DMS114 treated with DMSO at 0.1 percent for 48 hours (cell line): Measurements from ENCODE around the gene SPOUT1.

Source experiments
- DNase-seq: peaks from one replicate; lab custom pipeline; 2025; ENCODE audit not compliant: unreplicated experiment; lab: John Stamatoyannopoulos, UW

The SPOUT1 gene

DNA sequence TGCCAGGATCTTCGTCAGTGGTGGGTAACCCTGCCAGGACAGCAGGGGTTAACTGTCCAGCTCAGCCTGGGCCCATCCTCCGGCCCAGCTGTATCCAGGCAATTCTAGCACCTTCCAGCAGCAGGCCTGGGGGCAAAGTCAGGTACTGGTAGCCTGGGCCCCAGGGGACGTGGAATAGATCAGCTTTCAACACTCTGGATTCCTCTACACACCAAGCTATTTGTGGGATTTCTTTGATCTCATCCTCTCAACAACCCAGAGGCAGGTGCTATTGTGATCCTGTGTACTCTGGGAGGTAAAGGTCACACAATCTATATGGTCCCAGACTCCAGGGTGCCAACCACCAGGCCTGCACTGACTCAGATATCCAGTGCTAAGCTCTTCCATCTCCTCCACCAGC is 8.7 kb upstream of the SPOUT1 start:
- no peak for DNase-seq

DNA sequence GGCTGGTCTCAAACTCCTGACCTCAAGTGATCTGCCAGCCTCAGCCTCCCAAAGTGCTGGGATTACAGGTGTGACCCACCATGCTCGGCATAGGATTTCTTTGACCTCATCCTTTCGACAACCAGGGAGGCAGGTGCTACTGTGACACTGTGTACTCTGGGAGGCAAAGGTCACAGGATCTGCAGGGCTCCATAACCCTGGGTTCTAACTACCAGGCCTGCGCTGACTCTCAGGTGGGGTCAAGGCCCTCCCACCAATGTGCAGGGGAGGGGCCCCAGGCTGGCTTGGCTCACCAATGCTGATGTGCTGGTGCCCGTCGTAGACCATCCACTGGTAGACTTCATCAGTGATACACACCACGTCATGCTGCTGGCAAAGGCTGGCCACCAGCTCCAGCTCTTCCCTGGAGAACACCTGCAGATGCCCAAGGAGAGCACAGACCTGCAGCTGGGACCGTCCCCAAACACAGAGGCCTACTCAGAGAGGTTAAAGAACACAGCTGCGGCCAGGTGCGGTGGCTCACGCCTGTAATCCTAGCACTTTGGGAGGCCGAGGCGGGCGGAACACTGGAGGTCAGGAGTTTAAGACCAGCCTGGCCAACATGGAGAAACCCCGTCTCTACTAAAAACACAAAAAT is 7.0 kb upstream of the SPOUT1 start:
- no peak for DNase-seq

DNA sequence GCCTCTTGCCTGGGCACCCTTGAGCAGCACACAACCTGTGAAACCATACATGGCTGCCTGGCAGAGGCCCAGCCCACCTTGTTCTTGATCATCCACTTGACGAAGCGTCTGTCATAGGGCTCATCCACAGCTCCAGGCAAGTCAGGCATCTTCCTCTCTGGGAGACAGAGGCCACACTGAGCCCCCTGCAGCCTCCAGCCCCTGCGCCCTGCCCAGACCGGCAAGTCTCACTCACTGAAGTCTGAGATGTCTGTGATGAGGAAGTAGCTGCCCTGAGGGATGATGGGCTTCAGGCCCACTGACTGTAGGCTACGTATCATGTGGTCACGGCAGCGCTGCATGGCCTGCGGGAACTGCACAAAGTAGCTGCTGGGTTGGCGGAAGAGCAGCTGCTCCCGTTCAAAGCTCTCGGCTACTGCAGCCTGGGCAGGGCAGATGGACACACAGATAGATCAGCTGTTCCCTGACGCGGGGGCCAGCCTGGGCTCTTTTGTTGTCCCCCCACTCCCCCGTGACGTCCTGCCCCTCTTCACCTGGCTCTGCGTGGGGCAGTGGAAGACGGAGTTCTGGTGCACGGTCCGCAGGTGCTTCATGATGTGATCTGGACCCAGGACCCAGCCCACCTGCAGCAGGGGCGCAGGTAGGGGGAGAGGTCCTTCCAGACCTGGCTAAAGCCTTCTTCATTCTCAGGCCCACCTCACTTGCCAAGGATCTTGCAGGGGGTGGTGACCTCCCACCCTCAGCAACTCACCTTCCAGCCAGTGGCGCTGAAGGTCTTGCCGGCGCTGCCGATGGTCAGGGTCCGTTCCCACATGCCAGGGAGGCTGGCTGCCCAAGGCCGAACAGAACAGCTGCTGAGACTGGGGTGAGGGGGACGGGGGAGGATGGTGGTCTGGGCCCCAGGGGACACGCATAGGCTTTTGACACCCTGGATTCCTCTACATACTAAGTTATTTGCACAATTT is 5.9 kb upstream of the SPOUT1 start:
- no peak for DNase-seq

DNA sequence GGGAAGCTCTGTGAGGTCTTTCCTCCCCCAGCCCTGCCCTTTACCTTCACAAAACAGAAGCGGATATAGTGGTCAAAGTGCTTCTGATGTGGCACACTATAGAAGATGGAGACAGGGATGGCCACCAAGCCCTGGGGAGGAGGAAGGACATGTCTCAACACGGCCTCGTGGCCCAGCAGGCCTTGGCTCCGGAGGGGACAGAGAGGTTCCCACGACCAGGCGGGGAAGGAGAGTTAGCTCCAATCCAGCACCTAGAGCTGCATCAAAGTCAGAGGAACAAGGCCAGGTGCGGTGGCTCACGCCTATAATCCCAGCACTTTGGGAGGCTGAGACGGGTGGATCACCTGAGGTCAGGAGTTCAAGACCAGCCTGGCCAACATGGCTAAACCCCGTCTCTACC is 4.1 kb upstream of the SPOUT1 start:
- no peak for DNase-seq

DNA sequence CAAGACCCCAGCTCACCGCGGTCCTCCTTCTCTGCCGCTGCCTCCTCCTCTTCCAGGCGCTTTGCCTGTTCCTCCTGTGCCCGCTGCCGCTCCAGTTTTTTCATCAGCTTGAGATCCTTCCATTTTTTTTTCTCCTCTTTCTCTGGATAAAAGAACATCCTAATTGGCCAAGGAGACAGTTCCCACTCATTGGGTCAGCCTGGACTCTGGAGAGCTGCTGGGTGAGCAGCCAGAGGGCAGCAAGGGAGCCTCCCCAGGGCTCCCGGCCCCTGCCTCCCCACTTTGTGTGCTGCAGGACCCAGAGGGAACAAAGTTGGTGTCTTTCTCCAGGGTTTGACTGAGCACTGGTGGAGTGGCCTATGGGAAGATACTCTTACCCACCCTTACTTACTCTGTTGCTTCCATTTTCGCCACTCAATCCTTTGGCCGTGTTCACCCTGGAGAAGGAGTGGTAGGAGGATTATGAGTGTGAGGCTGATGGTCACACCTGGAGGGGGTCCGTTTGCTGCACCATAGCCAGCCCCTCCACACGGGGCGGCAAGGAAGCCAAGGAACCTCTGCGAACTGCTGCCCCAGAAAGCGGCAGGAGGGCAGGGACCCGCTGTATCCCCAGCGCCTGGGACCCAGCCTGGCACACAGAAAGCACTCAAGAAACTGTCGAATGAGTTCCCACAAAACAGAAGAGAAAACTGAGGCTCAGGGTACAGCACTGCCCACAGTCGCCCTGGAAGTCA is 708 bp downstream of the SPOUT1 start:
- DNase-seq, result no peak

DNA sequence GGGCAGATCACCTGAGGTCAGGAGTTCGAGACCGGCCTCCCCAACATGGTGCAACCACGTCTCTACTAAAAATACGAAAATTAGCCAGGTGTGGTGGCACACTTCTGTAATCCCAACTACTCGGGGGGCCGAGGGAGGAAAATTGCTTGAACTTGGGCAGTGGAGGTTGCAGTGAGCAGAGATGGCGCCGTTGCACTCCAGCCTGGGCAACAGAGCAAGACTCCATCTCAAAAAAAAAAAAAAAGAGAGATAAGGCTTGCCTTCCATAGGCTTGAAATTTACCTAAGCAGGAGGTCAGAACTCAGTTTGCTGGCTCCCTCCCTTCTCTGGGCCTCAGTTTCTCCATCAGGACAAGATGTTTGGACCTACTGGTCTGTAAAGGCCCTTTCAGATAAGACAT is 1.3 kb downstream of the SPOUT1 start:
- no peak for DNase-seq

DNA sequence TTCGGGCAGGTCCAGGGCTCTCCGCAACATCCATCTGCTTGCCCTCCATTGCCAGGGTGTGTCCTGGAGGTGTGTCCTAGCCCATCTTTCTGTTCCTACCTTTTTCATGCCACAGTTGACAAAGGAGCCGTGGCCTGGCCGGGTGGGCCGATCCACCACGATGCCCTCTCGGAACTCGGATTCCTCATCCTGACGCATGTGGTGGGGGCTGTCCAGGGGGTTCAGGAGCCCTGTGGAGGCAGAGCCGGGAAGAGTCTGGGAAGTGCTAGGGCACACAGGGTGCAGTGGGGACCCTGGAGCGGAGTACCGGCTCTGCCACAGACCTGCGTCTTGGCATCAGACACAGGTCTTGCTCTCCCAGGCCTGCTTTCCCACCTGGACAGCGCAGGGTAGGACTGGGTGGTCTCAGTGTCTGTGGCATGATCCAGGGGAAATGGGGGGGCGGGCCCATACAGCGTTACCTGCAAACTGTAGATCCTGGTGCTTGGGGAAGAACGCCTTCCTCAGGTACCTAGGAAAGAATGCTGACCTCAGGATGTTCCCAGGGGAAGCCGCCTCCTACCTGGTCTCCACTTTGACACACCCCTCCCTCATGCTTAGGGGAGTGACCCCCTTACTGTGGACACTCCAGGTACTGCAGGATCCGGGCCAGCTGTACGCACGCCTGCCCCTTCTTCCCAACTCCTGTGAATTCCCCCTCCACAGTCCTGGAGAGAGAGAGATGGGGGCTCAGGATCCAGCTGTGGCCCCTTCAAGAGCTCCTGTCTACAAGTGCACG is 3.5 kb downstream of the SPOUT1 start:
- no peak for DNase-seq

DNA sequence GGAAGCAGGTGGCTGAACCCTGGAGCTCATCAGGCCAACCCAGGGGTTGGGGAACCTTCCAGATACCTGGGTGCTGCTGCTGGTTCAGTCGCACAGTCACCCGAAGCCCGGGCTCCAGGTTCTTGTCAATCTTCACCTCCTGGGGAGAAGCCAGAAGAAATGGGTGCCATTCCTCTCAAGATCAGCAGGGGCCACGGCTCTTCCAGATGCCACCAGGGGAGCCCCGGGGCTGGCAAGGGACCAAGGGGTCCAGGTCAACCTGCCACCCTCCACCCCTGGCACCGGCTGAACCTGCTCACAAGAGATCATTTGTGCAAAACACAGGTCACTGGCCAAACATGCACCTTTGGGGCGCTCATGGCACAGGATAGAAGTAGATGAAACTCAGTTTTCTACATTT is 4.7 kb downstream of the SPOUT1 start:
- no peak for DNase-seq

DNA sequence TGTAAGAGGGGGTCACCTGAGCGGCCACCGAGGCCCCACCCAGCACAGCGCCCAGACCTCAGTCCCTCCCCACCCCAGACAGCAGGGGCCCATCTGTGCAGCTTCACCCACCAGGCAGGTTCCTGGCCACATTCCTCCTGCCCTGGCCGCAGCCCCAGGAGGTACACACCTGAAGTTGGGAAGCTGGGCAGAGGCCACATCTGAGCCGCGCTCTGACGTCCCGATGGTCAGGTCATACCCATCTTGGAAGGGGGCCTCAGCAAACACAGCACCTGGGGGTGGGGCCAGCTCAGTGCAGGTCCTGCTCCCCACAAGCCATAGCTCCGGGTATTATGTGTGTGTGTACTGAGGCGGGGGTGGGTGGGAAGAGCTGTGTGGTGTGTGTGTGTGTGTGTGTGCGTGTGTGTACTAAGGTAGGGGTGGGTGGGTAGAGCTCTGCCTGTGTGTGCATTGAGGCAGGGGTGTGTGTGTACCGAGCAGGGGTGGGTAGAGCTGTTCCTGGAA is 5.6 kb downstream of the SPOUT1 start:
- no peak for DNase-seq

DNA sequence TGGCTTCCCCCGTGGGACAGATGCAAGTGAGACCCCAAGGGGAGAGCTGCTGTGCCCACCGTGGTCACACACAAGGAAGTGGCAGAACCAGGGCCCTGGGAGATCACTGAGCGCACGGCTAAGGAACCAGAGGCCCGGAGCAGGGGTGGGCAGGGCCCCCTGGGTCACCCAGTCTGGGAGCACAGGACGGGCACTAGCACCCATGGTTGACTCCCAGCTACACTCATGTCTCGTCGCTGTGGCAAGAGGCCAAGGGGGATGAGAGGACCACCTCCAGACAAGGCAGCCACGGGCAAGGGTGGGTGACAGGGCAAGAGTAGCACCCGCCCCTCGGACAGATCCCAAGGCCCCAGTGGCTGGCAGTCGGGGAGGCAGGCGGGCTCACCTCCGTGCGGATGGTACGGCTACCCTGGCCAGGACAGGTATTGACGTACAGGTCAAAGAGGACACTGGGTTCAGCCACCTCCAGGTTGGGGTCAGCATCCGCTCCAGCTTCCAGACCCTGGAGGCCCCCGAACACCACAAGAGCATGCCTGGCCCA is 6.2 kb downstream of the SPOUT1 start:
- DNase-seq, result no peak

DNA sequence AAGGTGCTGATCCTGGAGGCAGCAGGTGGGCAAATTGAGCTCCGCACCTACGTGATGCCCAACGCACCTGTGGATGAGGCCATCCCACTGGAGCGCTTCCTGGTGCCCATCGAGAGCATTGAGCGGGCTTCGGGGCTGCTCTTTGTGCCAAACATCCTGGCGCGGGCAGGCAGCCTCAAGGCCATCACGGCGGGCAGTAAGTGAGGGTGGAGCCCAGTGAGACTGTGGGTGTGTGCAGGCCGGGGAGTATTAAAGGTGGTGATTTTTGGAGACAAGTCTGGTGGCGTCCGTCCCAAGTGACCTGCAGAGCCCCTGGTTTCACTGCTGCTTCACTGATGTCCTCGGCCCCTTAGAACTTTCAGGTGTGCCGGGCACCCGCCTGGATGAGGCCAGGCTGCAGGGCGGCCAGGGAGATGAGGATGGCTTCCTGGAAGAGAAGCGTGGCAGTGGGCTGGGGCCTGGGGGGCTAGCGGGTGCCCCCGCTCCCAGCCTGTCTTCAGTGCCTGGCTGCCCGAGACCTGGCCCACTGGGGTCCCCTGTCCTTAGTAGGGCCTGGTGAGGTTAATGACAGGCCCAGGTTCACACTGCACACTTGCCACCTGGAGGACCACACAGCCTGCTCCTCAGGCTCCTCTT is 7.1 kb downstream of the SPOUT1 start:
- DNase-seq, result no peak

DNA sequence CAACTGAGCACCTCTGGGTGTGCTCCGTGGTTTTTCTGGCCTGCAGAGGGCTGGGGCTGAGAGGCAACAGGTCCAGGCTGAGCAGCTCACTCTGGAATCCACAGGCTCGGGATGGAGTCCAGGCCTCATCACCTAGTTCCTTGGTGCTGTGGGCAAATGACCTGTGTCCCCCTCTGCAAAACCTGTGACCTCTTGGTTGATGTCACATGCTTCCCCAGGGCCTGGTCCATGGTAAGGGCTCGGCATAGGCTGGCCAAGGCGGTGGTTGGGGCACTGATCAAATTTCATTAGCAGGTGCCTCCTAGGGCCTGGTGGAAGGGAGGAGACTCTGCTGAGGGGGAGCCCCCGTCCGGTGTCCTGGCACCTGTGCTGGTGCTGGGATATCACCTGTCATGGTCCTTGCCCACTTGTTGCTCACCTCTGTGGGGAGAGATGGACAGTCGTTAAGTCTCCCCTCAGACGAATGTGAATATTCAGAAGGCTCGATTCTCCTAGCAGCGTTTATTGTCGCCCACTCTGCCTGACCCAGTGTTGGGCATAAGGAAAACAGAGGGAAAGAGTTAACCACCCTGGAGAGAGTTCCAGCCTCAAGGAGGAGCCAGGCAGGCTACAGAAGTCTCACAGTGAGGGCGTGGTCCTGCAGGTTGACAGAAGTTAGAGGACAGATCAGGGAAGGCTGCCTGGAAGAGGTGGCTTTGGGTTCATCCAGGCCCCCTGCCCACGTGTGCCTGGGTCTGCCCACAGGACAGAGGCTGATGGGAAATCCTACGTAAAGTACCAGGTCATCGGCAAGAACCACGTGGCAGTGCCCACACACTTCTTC is 7.8 kb downstream of the SPOUT1 start:
- DNase-seq, result no peak

DNA sequence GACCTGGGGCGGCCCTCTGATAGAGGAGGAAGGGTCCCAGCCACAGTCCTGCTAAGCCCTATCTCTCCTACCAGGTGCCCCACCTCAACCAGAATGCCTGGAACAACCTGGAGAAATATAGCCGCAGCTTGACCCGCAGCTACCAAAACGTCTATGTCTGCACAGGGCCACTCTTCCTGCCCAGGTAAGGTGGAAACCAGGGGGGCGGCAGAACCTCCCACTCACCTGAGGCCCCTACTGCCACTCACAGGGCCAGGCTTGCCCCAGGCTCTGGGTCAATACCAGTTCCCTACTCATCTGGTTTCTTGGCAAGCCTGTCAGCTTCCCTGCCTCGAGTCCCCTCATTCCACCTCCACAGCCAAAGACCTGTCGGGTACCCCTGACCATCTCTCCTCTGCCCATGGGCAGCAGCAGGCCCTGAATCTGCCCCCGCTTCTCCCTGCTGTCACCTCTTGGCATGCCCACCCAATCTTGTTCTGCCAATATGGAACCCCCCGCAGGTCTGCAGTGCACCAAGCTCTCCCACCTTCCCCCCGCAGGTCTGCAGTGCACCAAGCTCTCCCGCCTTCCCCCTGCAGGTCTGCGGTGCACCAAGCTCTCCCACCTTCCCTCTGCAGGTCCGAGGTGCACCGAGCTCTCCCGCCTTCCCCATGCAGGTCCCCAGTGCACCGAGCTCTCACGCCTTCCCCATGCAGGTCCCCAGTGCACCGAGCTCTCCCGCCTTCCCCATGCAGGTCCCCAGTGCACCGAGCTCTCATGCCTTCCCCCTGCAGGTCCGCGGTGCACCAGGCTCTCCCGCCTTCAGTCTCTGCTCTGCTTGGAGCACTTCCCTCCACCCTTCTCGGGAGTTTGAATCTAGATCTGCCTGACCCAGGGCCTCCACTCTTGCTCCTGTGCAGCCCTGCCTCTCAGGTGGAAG is 8.7 kb downstream of the SPOUT1 start:
- no peak for DNase-seq

DNA sequence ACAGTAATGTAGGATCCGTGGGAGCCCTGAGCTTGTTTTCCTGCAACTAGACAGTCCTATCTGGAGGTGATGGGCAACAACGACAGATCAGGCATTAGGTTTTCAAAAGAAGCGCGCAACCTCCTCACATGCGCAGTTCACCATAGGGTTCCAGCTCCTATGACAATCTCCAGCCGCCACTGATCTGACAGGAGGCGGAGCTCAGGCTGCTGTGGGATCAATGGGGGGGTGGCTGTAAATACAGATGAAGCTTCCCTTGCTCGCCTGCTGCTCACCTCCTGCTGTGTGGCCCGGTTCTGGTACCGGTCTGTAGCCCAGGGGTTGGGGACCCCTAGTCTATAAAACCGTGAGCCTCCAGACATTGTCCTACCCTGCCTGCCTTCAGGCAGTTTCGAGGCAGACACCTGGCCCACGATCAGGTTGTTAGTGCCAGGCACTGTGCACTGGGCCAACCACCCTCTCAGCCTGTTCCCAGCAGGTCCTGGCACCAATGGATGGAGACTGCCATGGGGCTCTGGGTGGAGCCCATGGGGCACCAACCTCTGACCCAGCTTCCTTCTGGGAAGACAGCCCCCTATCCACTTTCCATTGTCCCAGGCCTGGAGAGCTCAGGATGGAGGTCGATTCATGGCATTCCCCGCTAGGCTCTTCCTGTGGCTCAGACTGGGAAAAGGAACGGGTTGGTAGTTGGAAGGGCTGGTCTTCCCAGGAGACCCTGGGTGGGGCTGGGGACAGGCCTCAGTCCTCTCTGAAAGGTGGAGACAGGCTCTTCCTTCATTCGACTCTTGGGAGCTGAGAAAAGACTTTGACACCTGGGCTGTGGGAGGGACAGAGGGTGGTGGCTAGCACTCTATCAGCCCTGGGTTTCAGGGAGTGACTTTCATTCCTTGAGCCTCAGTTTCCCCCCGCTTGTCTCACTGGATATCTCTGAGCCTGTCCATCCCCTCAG is 9.6 kb downstream of the SPOUT1 start:
- DNase-seq, result peak; percentile 47

DNA sequence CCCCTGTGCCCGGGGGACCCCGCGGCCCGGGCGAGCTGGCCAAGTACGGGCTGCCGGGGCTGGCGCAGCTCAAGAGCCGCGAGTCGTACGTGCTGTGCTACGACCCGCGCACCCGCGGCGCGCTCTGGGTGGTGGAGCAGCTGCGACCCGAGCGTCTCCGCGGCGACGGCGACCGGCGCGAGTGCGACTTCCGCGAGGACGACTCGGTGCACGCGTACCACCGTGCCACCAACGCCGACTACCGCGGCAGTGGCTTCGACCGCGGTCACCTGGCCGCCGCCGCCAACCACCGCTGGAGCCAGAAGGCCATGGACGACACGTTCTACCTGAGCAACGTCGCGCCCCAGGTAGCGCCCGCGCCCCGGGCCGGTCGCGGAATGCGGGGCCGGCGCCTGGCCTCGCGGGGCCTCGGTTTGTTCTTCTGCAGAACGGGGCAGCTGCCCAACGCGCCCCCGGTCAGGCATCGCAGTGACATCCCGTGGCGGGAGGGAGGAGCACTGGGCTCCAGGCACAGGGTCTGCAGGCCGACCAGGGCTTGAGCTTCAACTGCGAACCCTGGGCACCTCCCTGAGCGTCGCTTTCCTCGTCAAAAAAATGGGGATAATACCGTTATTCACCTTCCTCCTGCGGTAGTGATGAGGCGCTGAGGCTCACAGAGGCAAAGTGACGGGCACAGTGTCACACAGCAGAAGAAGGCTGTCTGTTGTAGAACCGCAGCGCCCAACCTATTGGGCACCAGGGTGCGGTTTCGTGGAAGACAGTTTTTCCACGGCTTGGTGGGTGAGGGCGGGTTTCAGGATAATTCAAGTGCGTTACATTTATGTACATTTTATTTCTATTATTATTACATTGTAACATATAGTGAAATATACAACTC is 10.5 kb downstream of the SPOUT1 start:
- no peak for DNase-seq
